WTC11 (cell line): Measurements from ENCODE around the gene KAZN.

ENCODE experiments used
- ATF6 ChIP-seq: sonication (generic); formaldehyde crosslinking; IDR thresholded peaks from 2 replicates; pipeline ENCODE4 v1.8.1; 2023; ENCODE audit warnings: mild to moderate bottlenecking, missing genetic modification reagents
- CTCF ChIP-seq: fragments of 200-600 bp; IDR thresholded peaks from 2 replicates; pipeline ENCODE4 v1.8.0; 2022; ENCODE audit warnings: antibody characterized with exemption
- E2F5 ChIP-seq: sonication (generic); formaldehyde crosslinking; IDR thresholded peaks from 2 replicates; pipeline ENCODE4 v1.8.1; 2022; ENCODE audit warnings: mild to moderate bottlenecking, moderate library complexity, missing genetic modification reagents
- ESRRA ChIP-seq: sonication (generic); formaldehyde crosslinking; IDR thresholded peaks from 2 replicates; pipeline ENCODE4 v1.8.1; 2022; ENCODE audit warnings: mild to moderate bottlenecking, missing genetic modification reagents, borderline replicate concordance
- FOXK1 ChIP-seq: sonication (generic); formaldehyde crosslinking; IDR thresholded peaks from 2 replicates; pipeline ENCODE4 v1.8.0; 2022; ENCODE audit warnings: mild to moderate bottlenecking, moderate library complexity, missing genetic modification reagents
- FOXP4 ChIP-seq: sonication (generic); formaldehyde crosslinking; IDR thresholded peaks from 2 replicates; pipeline ENCODE4 v1.8.0; 2022; ENCODE audit warnings: mild to moderate bottlenecking, missing genetic modification reagents
- GABPB1 ChIP-seq: sonication (generic); formaldehyde crosslinking; IDR thresholded peaks from 2 replicates; pipeline ENCODE4 v1.8.1; 2023; ENCODE audit warnings: mild to moderate bottlenecking, missing genetic modification reagents
- JUN ChIP-seq: sonication (generic); formaldehyde crosslinking; IDR thresholded peaks from 2 replicates; pipeline ENCODE4 v1.8.0; 2023; ENCODE audit warnings: mild to moderate bottlenecking, missing genetic modification reagents
- NR2C2 ChIP-seq: sonication (generic); formaldehyde crosslinking; IDR thresholded peaks from 2 replicates; pipeline ENCODE4 v1.8.0; 2022; ENCODE audit warnings: mild to moderate bottlenecking, missing genetic modification reagents
- SP1 ChIP-seq: sonication (generic); formaldehyde crosslinking; conservative IDR thresholded peaks from 2 replicates; pipeline ENCODE4 v1.8.1; 2022; ENCODE audit warnings: missing genetic modification reagents
- STAT6 ChIP-seq: sonication (generic); formaldehyde crosslinking; conservative IDR thresholded peaks from 2 replicates; pipeline ENCODE4 v1.8.1; 2023; ENCODE audit warnings: mild to moderate bottlenecking, low read depth, missing genetic modification reagents, moderate library complexity
- ZBTB43 ChIP-seq: sonication (generic); formaldehyde crosslinking; IDR thresholded peaks from 2 replicates; pipeline ENCODE4 v1.8.1; 2023; ENCODE audit warnings: mild to moderate bottlenecking, missing genetic modification reagents
- ZNF232 ChIP-seq: sonication (generic); formaldehyde crosslinking; IDR thresholded peaks from 2 replicates; pipeline ENCODE4 v1.8.0; 2022; ENCODE audit warnings: mild to moderate bottlenecking, missing genetic modification reagents
- ZNF512 ChIP-seq: sonication (generic); formaldehyde crosslinking; IDR thresholded peaks from 2 replicates; pipeline ENCODE4 v1.8.1; 2022; ENCODE audit warnings: missing genetic modification reagents, borderline replicate concordance

GRCh38 chr1:15016526-15016925 lies 418.0 kb downstream of the KAZN start:
- no peak for TF ChIP-seq FOXK1 (CRISPR knock-in tag)
- TF ChIP-seq CTCF = no peak
- no peak for TF ChIP-seq GABPB1
- no peak for TF ChIP-seq ZNF512 (CRISPR knock-in tag)
- no peak for TF ChIP-seq NR2C2
- no peak for TF ChIP-seq E2F5 (CRISPR knock-in tag)
- no peak for TF ChIP-seq FOXP4 (CRISPR knock-in tag)
- TF ChIP-seq ESRRA (CRISPR knock-in tag) = no peak
- TF ChIP-seq JUN (CRISPR knock-in tag) = no peak
- TF ChIP-seq ZBTB43 = no peak
- TF ChIP-seq ZNF232 (CRISPR knock-in tag) = no peak
- no peak for TF ChIP-seq ATF6 (CRISPR knock-in tag)
- TF ChIP-seq SP1 = no peak
- TF ChIP-seq STAT6 (CRISPR knock-in tag) = no peak
